HTERT RPE-1 (cell line): ENCODE data around the gene SLC50A1.
"Not testable (repeated sequence)": the region's sequence is repeated elsewhere in the genome, so short reads cannot be mapped to it uniquely, and the experiment has no call there.

Experiments used
- in situ Hi-C: fragments of 300-500 bp; cut with MboI; formaldehyde crosslinking; loops from 4 replicates; pipeline ENCODE4 v1.14.3; 2020; ENCODE audit warnings: low sequenced_read_pairs

SLC50A1 gene

DNA sequence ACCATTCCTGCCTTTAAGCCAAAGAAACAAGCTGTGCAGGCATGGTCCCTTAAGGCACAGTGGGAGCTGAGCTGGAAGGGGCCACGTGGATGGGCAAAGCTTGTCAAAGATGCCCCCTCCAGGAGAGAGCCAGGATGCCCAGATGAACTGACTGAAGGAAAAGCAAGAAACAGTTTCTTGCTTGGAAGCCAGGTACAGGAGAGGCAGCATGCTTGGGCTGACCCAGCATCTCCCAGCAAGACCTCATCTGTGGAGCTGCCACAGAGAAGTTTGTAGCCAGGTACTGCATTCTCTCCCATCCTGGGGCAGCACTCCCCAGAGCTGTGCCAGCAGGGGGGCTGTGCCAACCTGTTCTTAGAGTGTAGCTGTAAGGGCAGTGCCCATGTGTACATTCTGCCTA, 1.3 kb upstream of the SLC50A1 start:
- in situ Hi-C loops = no loop called here

GRCh38 chr1:155134880-155135414, 705 bp upstream of the SLC50A1 start:
- in situ Hi-C loops = no loop called here

DNA sequence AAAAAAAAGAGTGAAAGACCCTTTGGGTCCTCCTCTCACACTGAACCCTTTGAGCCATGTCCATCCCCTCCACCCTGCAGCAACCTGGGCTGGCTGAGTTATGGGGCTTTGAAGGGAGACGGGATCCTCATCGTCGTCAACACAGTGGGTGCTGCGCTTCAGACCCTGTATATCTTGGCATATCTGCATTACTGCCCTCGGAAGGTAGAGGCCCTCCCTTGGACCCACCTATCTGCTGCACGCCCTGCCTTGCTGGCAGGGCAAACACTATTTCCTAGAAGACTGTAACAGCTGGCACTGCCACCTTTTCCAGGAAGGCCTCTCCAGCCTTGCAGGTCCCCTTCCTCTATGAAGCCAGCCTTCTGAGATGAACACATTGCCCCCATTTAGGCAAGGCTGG, 1.1 kb downstream of the SLC50A1 start:
- in situ Hi-C loops = no loop called here

- in situ Hi-C loops = no loop called here
These were observed 1.7 kb downstream of the SLC50A1 start for GRCh38 chr1:155137154-155137949.

DNA sequence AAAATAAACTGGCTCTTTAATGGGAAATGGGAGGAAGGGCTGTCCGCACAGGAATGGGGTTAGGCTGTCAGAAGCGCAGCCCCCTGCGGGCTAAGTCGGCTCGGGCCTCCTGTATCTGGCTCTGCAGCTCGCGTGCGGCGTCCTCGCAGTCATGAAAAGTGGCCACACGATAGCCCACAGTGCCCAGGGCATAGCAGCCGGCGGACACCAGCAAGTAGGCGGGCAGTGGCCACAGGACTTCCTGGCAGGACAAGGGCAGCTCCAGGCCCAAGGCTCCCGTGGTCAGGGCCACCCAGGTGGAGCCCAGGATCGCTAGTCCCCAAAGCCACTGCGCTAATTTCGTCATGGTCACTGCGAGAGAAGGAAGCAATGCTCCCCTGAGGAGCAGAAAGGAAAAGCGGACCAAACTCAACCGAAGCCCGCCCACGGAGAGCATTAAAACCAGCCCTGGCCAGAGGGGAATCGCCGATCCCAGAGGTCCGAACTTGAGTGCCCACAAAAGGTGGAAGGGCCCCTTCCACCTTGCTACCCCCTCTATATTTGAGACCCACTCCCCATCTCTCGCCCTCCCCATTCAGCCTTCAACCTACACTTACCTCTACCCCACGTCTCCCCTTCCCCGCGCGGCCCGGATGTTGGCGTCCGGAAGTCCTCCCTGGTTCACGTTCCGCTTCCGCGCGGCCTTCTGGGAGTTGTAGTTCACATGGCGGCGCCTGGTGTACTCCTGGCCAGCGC, 4.4 kb downstream of the SLC50A1 start, which contains the start of gene DPM3:
Gene DPM3 (minus strand): TSS at position 637 of the 735 bp plus-strand sequence. CDS start 291 bp downstream, at position 346.
- in situ Hi-C loops = no loop called here

DNA sequence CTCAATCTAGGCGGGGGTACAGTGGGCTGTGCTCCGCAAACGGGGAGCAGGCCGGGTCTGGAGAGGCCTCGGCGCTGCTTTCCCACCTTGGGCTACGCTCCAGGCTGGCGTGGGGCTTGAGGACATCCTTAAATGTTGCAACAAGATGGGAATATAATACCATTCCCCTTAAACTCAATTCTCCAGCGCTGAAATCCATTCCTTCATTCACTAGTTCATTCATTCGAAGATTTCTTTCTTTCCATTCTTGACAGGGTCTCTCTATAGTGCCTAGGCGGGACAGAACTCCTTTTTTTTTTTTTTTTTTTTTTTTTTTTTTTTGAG, 4.9 kb downstream of the SLC50A1 start:
- in situ Hi-C loops = no loop called here

- in situ Hi-C loops = no loop called here
These were observed 6.1 kb downstream of the SLC50A1 start for GRCh38 chr1:155141749-155142148.

- in situ Hi-C loops = no loop called here
These were observed 9.8 kb downstream of the SLC50A1 start for GRCh38 chr1:155145491-155145890.

DNA sequence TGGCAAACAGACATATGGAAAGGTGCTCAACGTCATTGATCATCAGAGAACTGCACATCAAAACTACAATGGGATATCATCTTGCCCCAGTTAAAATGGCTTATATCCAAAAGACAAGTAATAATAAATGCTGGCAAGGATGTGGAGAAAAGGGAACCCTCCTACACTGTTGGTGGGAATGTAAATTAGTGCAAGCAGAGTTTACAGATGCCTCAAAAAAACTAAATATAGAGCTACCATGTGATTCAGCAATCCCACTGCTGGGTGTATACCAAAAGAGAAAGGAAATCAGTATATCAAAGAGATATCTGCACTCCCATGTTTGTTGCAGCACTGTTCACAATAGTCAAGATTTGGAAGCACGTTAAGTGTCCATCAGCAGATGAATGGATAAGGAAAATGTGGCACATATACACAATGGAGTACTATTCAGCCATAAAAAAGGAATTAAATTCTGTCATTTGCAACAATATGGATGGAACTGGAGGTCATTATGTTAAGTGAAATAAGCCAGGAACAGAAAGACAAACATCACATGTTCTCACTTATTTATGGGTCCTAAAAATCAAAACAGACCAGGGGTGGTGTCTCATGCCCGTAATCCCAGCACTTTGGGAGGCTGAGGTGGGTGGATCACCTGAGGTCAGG, 20.5 kb downstream of the SLC50A1 start:
- in situ Hi-C loops = not testable (repeated sequence)

GRCh38 chr1:155158991-155159390, 23.3 kb downstream of the SLC50A1 start:
- in situ Hi-C loops = no loop called here

- in situ Hi-C loops = no loop called here
These were observed 24.5 kb downstream of the SLC50A1 start for GRCh38 chr1:155160128-155160527.

DNA sequence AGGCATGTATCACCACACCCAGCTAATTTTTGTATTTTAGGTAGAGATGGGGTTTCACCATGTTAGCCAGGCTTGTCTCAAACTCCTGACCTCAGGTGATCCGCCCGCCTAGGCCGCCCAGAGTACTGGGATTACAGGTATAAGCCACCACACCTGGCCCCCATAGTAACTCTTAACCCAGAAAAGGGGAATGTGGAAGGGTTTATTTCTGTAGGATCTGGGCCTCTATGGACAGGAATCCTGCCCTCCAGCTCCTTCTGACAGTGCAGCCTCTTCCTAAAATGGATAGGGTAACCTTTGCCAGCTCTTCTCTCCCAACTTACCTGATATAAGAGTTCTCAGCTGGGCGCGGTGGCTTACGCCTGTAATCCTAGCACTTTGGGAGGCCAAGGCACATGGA, 27.0 kb downstream of the SLC50A1 start:
- in situ Hi-C loops = not testable (repeated sequence)

DNA sequence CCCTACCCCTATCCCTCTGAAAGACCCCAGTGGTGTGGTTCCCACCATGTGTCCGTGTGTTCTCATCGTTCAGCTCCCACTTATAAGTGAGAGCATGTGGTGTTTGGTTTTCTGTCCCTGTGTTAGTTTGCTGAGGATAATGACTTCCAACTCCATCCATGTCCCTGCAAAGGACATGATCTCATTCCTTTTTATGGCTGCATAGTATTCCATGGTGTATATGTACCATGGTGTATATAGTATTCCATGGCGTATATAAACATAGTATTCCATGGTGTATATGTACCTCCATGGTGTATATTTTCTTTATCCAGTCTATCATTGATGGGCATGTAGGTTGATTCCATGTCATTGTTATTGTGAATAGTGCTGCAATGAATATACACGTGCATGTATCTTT, 28.1 kb downstream of the SLC50A1 start:
- in situ Hi-C loops = not testable (repeated sequence)

- in situ Hi-C loops = not testable (repeated sequence)
These were observed 29.0 kb downstream of the SLC50A1 start for GRCh38 chr1:155164625-155165024.

DNA sequence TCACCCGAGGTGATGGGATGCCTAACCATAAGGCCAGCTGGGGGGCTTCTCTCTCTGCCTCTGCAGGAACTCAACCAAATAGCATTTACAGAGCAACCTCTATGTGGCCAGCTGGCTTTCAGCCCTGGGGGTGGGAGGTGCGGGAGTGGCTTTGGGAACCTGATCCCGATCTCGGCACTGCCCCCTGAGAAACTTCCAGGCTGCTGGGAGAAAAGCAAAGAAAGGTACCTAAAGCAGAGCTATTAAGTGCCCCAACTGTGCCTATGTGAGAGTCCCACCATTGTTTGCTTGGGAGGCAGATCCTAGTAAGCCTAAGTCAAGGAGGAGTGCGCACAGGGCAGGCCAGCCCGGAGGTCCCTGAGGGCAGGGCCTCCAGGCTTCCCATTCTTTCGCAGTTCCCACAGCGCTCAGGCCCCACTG, 30.4 kb downstream of the SLC50A1 start:
- in situ Hi-C loops = no loop called here

- in situ Hi-C loops = no loop called here
These were observed 31.0 kb downstream of the SLC50A1 start for GRCh38 chr1:155166471-155167165.

DNA sequence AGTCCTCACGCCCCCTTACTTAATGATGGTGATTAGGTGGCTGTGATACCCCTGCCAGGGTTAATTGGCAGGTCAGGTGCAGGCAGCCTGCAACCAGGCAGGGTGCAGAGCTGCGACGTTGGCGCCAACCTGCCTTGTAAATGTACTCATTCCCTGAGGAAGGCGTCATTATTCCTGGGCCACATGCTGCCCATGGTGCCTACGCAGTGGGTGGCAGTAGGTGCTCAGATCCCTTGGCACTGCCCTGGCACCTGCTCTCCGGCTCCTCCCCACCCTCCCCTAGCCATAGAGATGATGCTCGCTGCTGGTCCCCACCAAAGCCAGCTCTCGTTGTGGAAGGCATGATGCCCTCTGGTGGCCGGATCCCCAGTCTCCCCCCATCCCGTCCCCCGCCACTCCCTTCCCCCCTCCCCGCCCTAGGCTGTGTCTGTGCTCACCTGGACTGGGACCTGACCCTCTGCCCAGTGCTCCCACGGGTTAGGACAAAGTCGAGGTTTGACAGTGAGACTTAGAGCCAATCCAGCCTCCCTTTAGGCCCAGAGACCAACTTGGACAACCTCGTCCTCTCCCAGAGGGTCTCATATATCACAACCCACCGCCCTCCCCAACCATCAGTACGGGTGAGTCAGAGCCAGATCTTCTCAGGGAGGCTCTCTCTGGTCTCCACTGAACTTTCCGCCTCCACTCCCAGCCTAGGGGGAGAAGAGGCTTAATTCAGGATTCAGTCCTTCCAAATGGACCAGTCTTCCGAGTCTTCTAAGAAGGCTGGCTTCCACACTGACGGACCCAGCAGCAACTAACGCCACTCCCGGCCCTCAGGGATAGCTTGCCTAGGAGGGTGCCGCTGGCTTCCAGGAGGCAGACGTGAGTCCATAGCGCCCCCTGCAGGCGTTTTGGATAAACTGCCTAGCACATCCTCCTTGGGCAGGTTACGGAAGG, 31.8 kb downstream of the SLC50A1 start:
- in situ Hi-C loops = no loop called here

- in situ Hi-C loops = not testable (repeated sequence)
These were observed 32.4 kb downstream of the SLC50A1 start for GRCh38 chr1:155168105-155168445.

DNA sequence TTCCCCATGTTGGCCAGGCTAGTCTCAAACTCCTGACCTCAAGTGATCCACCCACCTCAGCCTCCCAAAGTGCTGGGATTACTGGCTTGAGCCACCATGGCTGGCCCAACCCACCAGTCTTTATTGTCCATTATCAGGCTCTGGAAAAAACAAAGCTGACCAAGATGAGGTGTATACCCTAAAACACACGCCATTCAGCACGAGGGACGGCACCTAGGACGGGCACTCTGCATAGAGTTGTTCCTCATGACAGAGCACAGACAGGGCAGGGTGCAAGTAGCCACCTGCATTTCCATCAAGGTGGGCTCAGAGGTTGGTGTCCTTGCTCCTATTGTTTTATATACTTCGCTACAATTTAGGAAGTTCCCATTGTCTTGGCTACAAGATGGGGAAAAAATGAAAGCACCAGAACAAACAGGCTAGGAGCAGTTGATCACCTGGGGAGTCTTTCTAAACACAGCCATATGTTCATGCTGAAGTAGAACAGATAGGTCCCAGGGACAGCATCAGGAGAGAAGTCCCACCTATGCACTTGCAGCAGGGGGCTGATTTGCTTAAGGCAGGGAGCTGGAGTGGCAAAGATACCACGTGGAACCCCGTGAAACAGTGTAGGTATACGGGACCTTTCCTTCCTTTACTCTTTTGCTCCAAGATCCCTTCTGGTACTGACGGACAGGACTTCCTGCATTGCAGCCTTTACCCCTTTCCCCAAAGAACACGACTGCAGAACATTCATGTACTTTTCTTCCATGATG, 33.0 kb downstream of the SLC50A1 start:
- in situ Hi-C loops = no loop called here
